NCI-H1694 treated with DMSO at 0.1 percent for 48 hours (cell line): Measurements from ENCODE around the gene SHC4.
"Not testable (repeated sequence)": the region's sequence is repeated elsewhere in the genome, so short reads cannot be mapped to it uniquely, and the experiment has no call there.

Source experiments
- DNase-seq: peaks from one replicate; lab custom pipeline; 2025; lab: John Stamatoyannopoulos, UW

Gene SHC4

GRCh38 chr15:48963524-48964113, at the start of gene SHC4:
SHC4 (minus strand) TSS chr15:48963919; CDS start chr15:48963015, 904 bp downstream.
- peak; percentile 67 for DNase-seq

GRCh38 chr15:48999314-48999713, 35.6 kb upstream of the SHC4 start:
- no peak for DNase-seq

GRCh38 chr15:48996276-48996675, 32.6 kb upstream of the SHC4 start:
- no peak for DNase-seq

- DNase-seq, result no peak
These were observed 29.7 kb upstream of the SHC4 start for GRCh38 chr15:48993380-48993779.

- DNase-seq, result no peak
These were observed 28.8 kb upstream of the SHC4 start for GRCh38 chr15:48992545-48992944.

- DNase-seq, result no peak
These were observed 28.4 kb upstream of the SHC4 start for GRCh38 chr15:48992096-48992495.

- no peak for DNase-seq
These were observed 25.5 kb upstream of the SHC4 start for GRCh38 chr15:48989170-48989569.

GRCh38 chr15:48987142-48987541, 23.4 kb upstream of the SHC4 start:
- DNase-seq, result no peak

GRCh38 chr15:48986240-48986639, 22.5 kb upstream of the SHC4 start:
- DNase-seq, result no peak

GRCh38 chr15:48985516-48985915, 21.8 kb upstream of the SHC4 start:
- DNase-seq, result no peak

- no peak for DNase-seq
These were observed 21.2 kb upstream of the SHC4 start for GRCh38 chr15:48984811-48985352.

- DNase-seq, result no peak
These were observed 20.4 kb upstream of the SHC4 start for GRCh38 chr15:48984021-48984710.

- no peak for DNase-seq
These were observed 19.6 kb upstream of the SHC4 start for GRCh38 chr15:48983300-48983699.

GRCh38 chr15:48981941-48982340, 18.2 kb upstream of the SHC4 start:
- no peak for DNase-seq

GRCh38 chr15:48978638-48979037, 14.9 kb upstream of the SHC4 start:
- no peak for DNase-seq

GRCh38 chr15:48976444-48977088, 12.8 kb upstream of the SHC4 start:
- DNase-seq, result no peak

- peak; percentile 63 for DNase-seq
These were observed 12.0 kb upstream of the SHC4 start for GRCh38 chr15:48975472-48976419.

- DNase-seq, result no peak
These were observed 11.2 kb upstream of the SHC4 start for GRCh38 chr15:48974882-48975281.

GRCh38 chr15:48972750-48973503, 9.2 kb upstream of the SHC4 start:
- DNase-seq, result no peak

GRCh38 chr15:48970926-48971325, 7.2 kb upstream of the SHC4 start:
- DNase-seq, result not testable (repeated sequence)

- no peak for DNase-seq
These were observed 4.3 kb upstream of the SHC4 start for GRCh38 chr15:48968066-48968465.
